ENCODE results near the gene SEMA3B. TPM values are rescaled to one million over a fixed set of nuclear protein-coding genes. Genes with fewer than 3 reads are reported as not detected.
"Not testable (repeated sequence)": the region's sequence is repeated elsewhere in the genome, so short reads cannot be mapped to it uniquely, and the experiment has no call there.

The SEMA3B gene
- total RNA-seq, 1 donor from 2014 or later: 0.68 TPM

GRCh38 chr3:50312041-50312440, 43.1 kb downstream of the SEMA3B start:
- H3K4me1 Mint-ChIP-seq (ENCODE audit: low read depth); H3K27ac Mint-ChIP-seq; DNase-seq (ENCODE audit: low spot score); H3K9me3 Mint-ChIP-seq; H3K4me3 Mint-ChIP-seq (ENCODE audit: low read depth); intact Hi-C loops (cut with micrococcal nuclease); H3K27me3 Mint-ChIP-seq (ENCODE audit: low read depth): not testable (repeated sequence)
- peaks cover 13% of the 10 kb centered on the region for H3K36me3 Mint-ChIP-seq (ENCODE audit: low read depth)

GRCh38 chr3:50314342-50314741, 45.4 kb downstream of the SEMA3B start:
- Mint-ChIP-seq H3K27ac (no peak overlapping the region), H3K36me3 (ENCODE audit: low read depth) (peaks cover 22% of the 10 kb centered on the region), H3K27me3 (ENCODE audit: low read depth) (no peaks in the 10 kb centered on the region), H3K4me3 (ENCODE audit: low read depth) (no peak overlapping the region), H3K9me3 (peaks cover 5% of the 10 kb centered on the region), H3K4me1 (ENCODE audit: low read depth) (peaks cover 11% of the 10 kb centered on the region)
- intact Hi-C loops (cut with micrococcal nuclease): no loop called here
- DNase-seq (ENCODE audit: low spot score): no peak

GRCh38 chr3:50314816-50315215, 45.9 kb downstream of the SEMA3B start:
- peaks cover 21% of the 10 kb centered on the region for H3K36me3 Mint-ChIP-seq (ENCODE audit: low read depth)
- no peak overlapping the region for H3K27ac Mint-ChIP-seq
- H3K4me3 Mint-ChIP-seq (ENCODE audit: low read depth): no peak overlapping the region
- peaks cover under 1% of the 10 kb centered on the region for H3K9me3 Mint-ChIP-seq
- peaks cover 11% of the 10 kb centered on the region for H3K4me1 Mint-ChIP-seq (ENCODE audit: low read depth)
- intact Hi-C loops (cut with micrococcal nuclease): no loop called here
- no peaks in the 10 kb centered on the region for H3K27me3 Mint-ChIP-seq (ENCODE audit: low read depth)
- no peak for DNase-seq (ENCODE audit: low spot score)

- no peak overlapping the region for H3K4me3 Mint-ChIP-seq (ENCODE audit: low read depth)
- DNase-seq (ENCODE audit: low spot score): no peak
- H3K9me3 Mint-ChIP-seq: no peaks in the 10 kb centered on the region
- peaks cover 19% of the 10 kb centered on the region for H3K36me3 Mint-ChIP-seq (ENCODE audit: low read depth)
- H3K27ac Mint-ChIP-seq: peak overlapping the region; percentile 40
- peaks cover 13% of the 10 kb centered on the region for H3K4me1 Mint-ChIP-seq (ENCODE audit: low read depth)
- intact Hi-C loops (cut with micrococcal nuclease): no loop called here
- H3K27me3 Mint-ChIP-seq (ENCODE audit: low read depth): no peaks in the 10 kb centered on the region
Measured at GRCh38 chr3:50316657-50317242, 47.8 kb downstream of the SEMA3B start.

- Mint-ChIP-seq H3K9me3 (no peaks in the 10 kb centered on the region), H3K4me3 (ENCODE audit: low read depth) (no peak overlapping the region), H3K27me3 (ENCODE audit: low read depth) (no peaks in the 10 kb centered on the region), H3K36me3 (ENCODE audit: low read depth) (peaks cover 19% of the 10 kb centered on the region), H3K27ac (no peak overlapping the region), H3K4me1 (ENCODE audit: low read depth) (peaks cover 13% of the 10 kb centered on the region)
- intact Hi-C loops (cut with micrococcal nuclease): no loop called here
- no peak for DNase-seq (ENCODE audit: low spot score)
Measured at GRCh38 chr3:50317300-50317699, 48.4 kb downstream of the SEMA3B start.

- no peak for DNase-seq (ENCODE audit: low spot score)
- H3K9me3 Mint-ChIP-seq: no peaks in the 10 kb centered on the region
- no peak overlapping the region for H3K27ac Mint-ChIP-seq
- intact Hi-C loops (cut with micrococcal nuclease): no loop called here
- H3K36me3 Mint-ChIP-seq (ENCODE audit: low read depth): peaks cover 19% of the 10 kb centered on the region
- H3K27me3 Mint-ChIP-seq (ENCODE audit: low read depth): no peaks in the 10 kb centered on the region
- peak overlapping the region; percentile 37 for H3K4me3 Mint-ChIP-seq (ENCODE audit: low read depth)
- H3K4me1 Mint-ChIP-seq (ENCODE audit: low read depth): peaks cover 13% of the 10 kb centered on the region
Measured at GRCh38 chr3:50318163-50318562, 49.2 kb downstream of the SEMA3B start.

GRCh38 chr3:50318615-50319014, 49.7 kb downstream of the SEMA3B start:
- H3K27ac Mint-ChIP-seq: no peak overlapping the region

GRCh38 chr3:50319181-50319893, 50.4 kb downstream of the SEMA3B start:
- intact Hi-C loops (cut with micrococcal nuclease): no loop called here
- H3K27me3 Mint-ChIP-seq (ENCODE audit: low read depth): no peaks in the 10 kb centered on the region
- H3K4me1 Mint-ChIP-seq (ENCODE audit: low read depth): peaks cover 13% of the 10 kb centered on the region
- H3K4me3 Mint-ChIP-seq (ENCODE audit: low read depth): peak overlapping the region; percentile 37
- no peaks in the 10 kb centered on the region for H3K9me3 Mint-ChIP-seq
- DNase-seq (ENCODE audit: low spot score): no peak
- H3K27ac Mint-ChIP-seq: no peak overlapping the region
- peaks cover 19% of the 10 kb centered on the region for H3K36me3 Mint-ChIP-seq (ENCODE audit: low read depth)

More at GRCh38 chr3:50318615-50319014, 49.7 kb downstream of the SEMA3B start:
- Mint-ChIP-seq H3K9me3 (no peaks in the 10 kb centered on the region), H3K36me3 (ENCODE audit: low read depth) (peaks cover 19% of the 10 kb centered on the region), H3K4me3 (ENCODE audit: low read depth) (peak overlapping the region; percentile 37), H3K27me3 (ENCODE audit: low read depth) (no peaks in the 10 kb centered on the region), H3K4me1 (ENCODE audit: low read depth) (peaks cover 13% of the 10 kb centered on the region)
- DNase-seq (ENCODE audit: low spot score): no peak
- intact Hi-C loops (cut with micrococcal nuclease): no loop called here

GRCh38 chr3:50319894-50320625, 51.1 kb downstream of the SEMA3B start:
- DNase-seq (ENCODE audit: low spot score): no peak
- H3K4me1 Mint-ChIP-seq (ENCODE audit: low read depth): peaks cover 13% of the 10 kb centered on the region
- H3K36me3 Mint-ChIP-seq (ENCODE audit: low read depth): peaks cover 25% of the 10 kb centered on the region
- H3K4me3 Mint-ChIP-seq (ENCODE audit: low read depth): peak overlapping the region; percentile 89
- H3K9me3 Mint-ChIP-seq: no peaks in the 10 kb centered on the region
- no peaks in the 10 kb centered on the region for H3K27me3 Mint-ChIP-seq (ENCODE audit: low read depth)
- intact Hi-C loops (cut with micrococcal nuclease): loop anchor here (5.0 kb wide), 1 partner anchor 83 kb away; the partner anchor contains the start of gene GNAI2
- no peak overlapping the region for H3K27ac Mint-ChIP-seq

- H3K9me3 Mint-ChIP-seq: no peaks in the 10 kb centered on the region
- peaks cover 13% of the 10 kb centered on the region for H3K4me1 Mint-ChIP-seq (ENCODE audit: low read depth)
- peaks cover 30% of the 10 kb centered on the region for H3K36me3 Mint-ChIP-seq (ENCODE audit: low read depth)
- intact Hi-C loops (cut with micrococcal nuclease): loop anchor here (1.0 to 5.0 kb wide), 2 partner anchors 22 to 84 kb away; partner anchors contain the start of genes GNAI2, HYAL3 and NAA80
- no peak for DNase-seq (ENCODE audit: low spot score)
- no peak overlapping the region for H3K27ac Mint-ChIP-seq
- no peaks in the 10 kb centered on the region for H3K27me3 Mint-ChIP-seq (ENCODE audit: low read depth)
- H3K4me3 Mint-ChIP-seq (ENCODE audit: low read depth): peak overlapping the region; percentile 89
Measured at GRCh38 chr3:50320853-50321335, 51.9 kb downstream of the SEMA3B start.

- DNase-seq (ENCODE audit: low spot score): peak; percentile 84
- peak overlapping the region; percentile 92 for H3K27ac Mint-ChIP-seq
- no peaks in the 10 kb centered on the region for H3K27me3 Mint-ChIP-seq (ENCODE audit: low read depth)
- peaks cover 11% of the 10 kb centered on the region for H3K4me1 Mint-ChIP-seq (ENCODE audit: low read depth)
- peaks cover 26% of the 10 kb centered on the region for H3K36me3 Mint-ChIP-seq (ENCODE audit: low read depth)
- intact Hi-C loops (cut with micrococcal nuclease): loop anchor here (1.0 to 5.0 kb wide), 2 partner anchors 22 to 84 kb away; partner anchors contain the start of genes GNAI2, HYAL3 and NAA80
- no peaks in the 10 kb centered on the region for H3K9me3 Mint-ChIP-seq
- H3K4me3 Mint-ChIP-seq (ENCODE audit: low read depth): peak overlapping the region; percentile 74
Measured at GRCh38 chr3:50321336-50322114, 52.6 kb downstream of the SEMA3B start.

- no peaks in the 10 kb centered on the region for H3K9me3 Mint-ChIP-seq
- H3K27ac Mint-ChIP-seq: no peak overlapping the region
- peaks cover 10% of the 10 kb centered on the region for H3K4me1 Mint-ChIP-seq (ENCODE audit: low read depth)
- H3K36me3 Mint-ChIP-seq (ENCODE audit: low read depth): peaks cover 23% of the 10 kb centered on the region
- intact Hi-C loops (cut with micrococcal nuclease): loop anchor here (5.0 kb wide), 1 partner anchor 85 kb away; the partner anchor contains the start of gene GNAI2
- peak overlapping the region; percentile 74 for H3K4me3 Mint-ChIP-seq (ENCODE audit: low read depth)
- DNase-seq (ENCODE audit: low spot score): no peak
- H3K27me3 Mint-ChIP-seq (ENCODE audit: low read depth): no peaks in the 10 kb centered on the region
Measured at GRCh38 chr3:50322115-50322385, 53.1 kb downstream of the SEMA3B start.

Measured in activated T-helper 2 cell treated with anti-CD3 and anti-CD28 coated beads, Interferon-gamma antibody, Interleukin-2, Interleukin-4, amounts not matched to agents 10 μg/mL and 5 μg/mL and 100 μg/mL, durations not matched to agents 14 hours and 24 hours and 36 hours (primary cell).